ENCODE results near the gene RALB.

The RALB gene

GRCh38 chr2:120300385-120300784 is 47.7 kb downstream of the RALB start:
- Histone ChIP-seq H3K9me3 (ENCODE audit: insufficient read depth, low read length, severe bottlenecking) (no peaks in the 10 kb centered on the region), H3K27me3 (ENCODE audit: insufficient read depth, low read length, poor library complexity) (no peaks in the 10 kb centered on the region), H3K4me2 (ENCODE audit: insufficient read depth, low read length) (no peak overlapping the region), H2AFZ (ENCODE audit: low read depth, low read length) (no peak overlapping the region), H3K79me2 (ENCODE audit: insufficient read depth, low read length) (no peaks in the 10 kb centered on the region), H3K27ac (ENCODE audit: low read length) (no peak overlapping the region), H3K9ac (ENCODE audit: low read depth, low read length) (no peak overlapping the region), H3K4me1 (ENCODE audit: insufficient read depth, low read length) (no peaks in the 10 kb centered on the region), H3K4me3 (ENCODE audit: low read depth in 1 of 2, low read length in 2 of 2) (no peak overlapping the region), H4K20me1 (ENCODE audit: insufficient read depth, low read length) (no peaks in the 10 kb centered on the region), H3K36me3 (ENCODE audit: insufficient read depth, low read length) (no peaks in the 10 kb centered on the region)
- TF ChIP-seq EZH2 (IDR thresholded peaks at IDR 0.05; ENCODE audit: borderline replicate concordance, low read depth, low read length, severe bottlenecking) (no peak), CTCF (IDR thresholded peaks at IDR 0.05; ENCODE audit: borderline replicate concordance, extremely low read depth, low read length, poor library complexity, severe bottlenecking) (no peak)
- ATAC-seq (ENCODE audit: insufficient read depth, low read depth) (no peak), DNase-seq (no peak)

- H3K4me3 ChIP-seq (ENCODE audit: low read depth in 1 of 2, low read length in 2 of 2): no peak overlapping the region
- no peak overlapping the region for H2AFZ ChIP-seq (ENCODE audit: low read depth, low read length)
- no peak for ATAC-seq (ENCODE audit: insufficient read depth, low read depth)
- no peak overlapping the region for H3K9ac ChIP-seq (ENCODE audit: low read depth, low read length)
- no peaks in the 10 kb centered on the region for H3K4me1 ChIP-seq (ENCODE audit: insufficient read depth, low read length)
- no peak overlapping the region for H3K27ac ChIP-seq (ENCODE audit: low read length)
- H3K79me2 ChIP-seq (ENCODE audit: insufficient read depth, low read length): no peaks in the 10 kb centered on the region
- H3K9me3 ChIP-seq (ENCODE audit: insufficient read depth, low read length, severe bottlenecking): no peaks in the 10 kb centered on the region
- DNase-seq: no peak
- H3K4me2 ChIP-seq (ENCODE audit: insufficient read depth, low read length): no peak overlapping the region
- H3K27me3 ChIP-seq (ENCODE audit: insufficient read depth, low read length, poor library complexity): no peaks in the 10 kb centered on the region
- TF ChIP-seq EZH2 (IDR thresholded peaks at IDR 0.05; ENCODE audit: borderline replicate concordance, low read depth, low read length, severe bottlenecking) (no peak), CTCF (IDR thresholded peaks at IDR 0.05; ENCODE audit: borderline replicate concordance, extremely low read depth, low read length, poor library complexity, severe bottlenecking) (no peak)
- H4K20me1 ChIP-seq (ENCODE audit: insufficient read depth, low read length): no peaks in the 10 kb centered on the region
- no peaks in the 10 kb centered on the region for H3K36me3 ChIP-seq (ENCODE audit: insufficient read depth, low read length)
Observed at GRCh38 chr2:120301284-120301683, 48.6 kb downstream of the RALB start.

GRCh38 chr2:120302301-120302700 is 49.6 kb downstream of the RALB start:
- H4K20me1 ChIP-seq (ENCODE audit: insufficient read depth, low read length): no peaks in the 10 kb centered on the region
- no peaks in the 10 kb centered on the region for H3K79me2 ChIP-seq (ENCODE audit: insufficient read depth, low read length)
- DNase-seq (no peak), ATAC-seq (ENCODE audit: insufficient read depth, low read depth) (no peak)
- H3K9ac ChIP-seq (ENCODE audit: low read depth, low read length): no peak overlapping the region
- H2AFZ ChIP-seq (ENCODE audit: low read depth, low read length): no peak overlapping the region
- no peak overlapping the region for H3K4me3 ChIP-seq (ENCODE audit: low read depth in 1 of 2, low read length in 2 of 2)
- no peaks in the 10 kb centered on the region for H3K4me1 ChIP-seq (ENCODE audit: insufficient read depth, low read length)
- TF ChIP-seq CTCF (IDR thresholded peaks at IDR 0.05; ENCODE audit: borderline replicate concordance, extremely low read depth, low read length, poor library complexity, severe bottlenecking) (no peak), EZH2 (IDR thresholded peaks at IDR 0.05; ENCODE audit: borderline replicate concordance, low read depth, low read length, severe bottlenecking) (no peak)
- no peak overlapping the region for H3K27ac ChIP-seq (ENCODE audit: low read length)
- H3K4me2 ChIP-seq (ENCODE audit: insufficient read depth, low read length): no peak overlapping the region
- no peaks in the 10 kb centered on the region for H3K27me3 ChIP-seq (ENCODE audit: insufficient read depth, low read length, poor library complexity)
- H3K36me3 ChIP-seq (ENCODE audit: insufficient read depth, low read length): no peaks in the 10 kb centered on the region
- no peaks in the 10 kb centered on the region for H3K9me3 ChIP-seq (ENCODE audit: insufficient read depth, low read length, severe bottlenecking)

- no peak overlapping the region for H3K4me2 ChIP-seq (ENCODE audit: insufficient read depth, low read length)
- no peak for DNase-seq
Observed at GRCh38 chr2:120303177-120303576, 50.5 kb downstream of the RALB start.

More at GRCh38 chr2:120303177-120303576, 50.5 kb downstream of the RALB start:
- Histone ChIP-seq H3K9me3 (ENCODE audit: insufficient read depth, low read length, severe bottlenecking) (no peaks in the 10 kb centered on the region), H3K79me2 (ENCODE audit: insufficient read depth, low read length) (no peaks in the 10 kb centered on the region), H3K27me3 (ENCODE audit: insufficient read depth, low read length, poor library complexity) (no peaks in the 10 kb centered on the region), H4K20me1 (ENCODE audit: insufficient read depth, low read length) (no peaks in the 10 kb centered on the region), H3K4me1 (ENCODE audit: insufficient read depth, low read length) (no peaks in the 10 kb centered on the region), H3K36me3 (ENCODE audit: insufficient read depth, low read length) (no peaks in the 10 kb centered on the region), H3K27ac (ENCODE audit: low read length) (no peak overlapping the region), H3K4me3 (ENCODE audit: low read depth in 1 of 2, low read length in 2 of 2) (no peak overlapping the region), H2AFZ (ENCODE audit: low read depth, low read length) (no peak overlapping the region), H3K9ac (ENCODE audit: low read depth, low read length) (no peak overlapping the region)
- TF ChIP-seq EZH2 (IDR thresholded peaks at IDR 0.05; ENCODE audit: borderline replicate concordance, low read depth, low read length, severe bottlenecking): no peak
- TF ChIP-seq CTCF (IDR thresholded peaks at IDR 0.05; ENCODE audit: borderline replicate concordance, extremely low read depth, low read length, poor library complexity, severe bottlenecking): no peak
- ATAC-seq (ENCODE audit: insufficient read depth, low read depth): no peak
